C1 segment of cervical spinal cord (tissue), 14 donors: Measurements from ENCODE around the gene ATXN10.
"Not testable (repeated sequence)": the region's sequence is repeated elsewhere in the genome, so short reads cannot be mapped to it uniquely, and the experiment has no call there.

ENCODE experiments used
- DNase-seq, 14 donors: peaks; one replicate each; lab custom pipeline; 2025; lab: John Stamatoyannopoulos, UW

The ATXN10 gene

GRCh38 chr22:45784357-45785277 lies 113.0 kb downstream of the ATXN10 start:
- DNase-seq, result no peak

DNA sequence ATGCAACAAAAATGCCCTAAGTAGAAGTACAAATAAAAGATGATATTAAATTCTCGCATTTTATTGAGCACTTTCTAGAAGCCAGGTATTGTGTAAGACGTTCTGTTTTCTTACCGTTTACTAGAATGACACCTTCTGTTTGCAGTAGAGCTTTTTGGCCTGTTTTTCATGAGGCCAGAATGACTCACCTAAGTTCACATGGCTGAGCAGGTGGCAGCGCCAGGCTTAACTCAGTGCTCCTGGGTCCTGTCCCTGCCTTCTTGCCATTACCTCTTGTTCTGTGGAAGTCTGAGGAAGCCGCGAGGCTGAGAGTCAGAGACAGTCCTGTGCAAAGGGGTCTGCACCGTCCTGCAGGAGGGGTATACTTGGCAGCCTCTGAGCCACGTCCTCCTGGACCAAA lies 113.8 kb downstream of the ATXN10 start:
- peak in 1 of 14 donors; percentile 74 for DNase-seq

GRCh38 chr22:45786726-45787125 lies 115.1 kb downstream of the ATXN10 start:
- DNase-seq, result no peak

- DNase-seq, result no peak
These were observed 116.1 kb downstream of the ATXN10 start for GRCh38 chr22:45787759-45788158.

GRCh38 chr22:45788522-45788921 lies 116.9 kb downstream of the ATXN10 start:
- DNase-seq, result no peak

GRCh38 chr22:45790401-45790800 lies 118.8 kb downstream of the ATXN10 start:
- no peak for DNase-seq

DNA sequence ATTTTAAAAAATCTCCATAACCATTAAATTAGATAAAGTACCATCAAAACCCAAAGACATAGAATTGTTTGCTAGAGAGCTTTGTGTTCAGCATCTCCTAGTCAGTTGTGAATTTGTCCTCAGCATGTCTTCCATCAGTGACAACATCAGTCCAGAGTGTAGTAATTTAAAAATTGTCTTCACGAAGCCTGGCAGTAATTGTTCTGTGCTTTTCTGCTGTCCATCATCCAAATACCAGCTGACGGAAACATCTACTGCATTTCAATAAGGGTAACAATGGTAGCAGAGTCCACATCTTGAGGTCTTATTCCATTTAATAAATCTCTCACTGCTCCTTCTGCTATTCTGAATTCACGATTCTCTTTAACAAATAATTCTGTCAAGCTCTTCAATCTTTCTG lies 121.5 kb downstream of the ATXN10 start:
- no peak for DNase-seq

DNA sequence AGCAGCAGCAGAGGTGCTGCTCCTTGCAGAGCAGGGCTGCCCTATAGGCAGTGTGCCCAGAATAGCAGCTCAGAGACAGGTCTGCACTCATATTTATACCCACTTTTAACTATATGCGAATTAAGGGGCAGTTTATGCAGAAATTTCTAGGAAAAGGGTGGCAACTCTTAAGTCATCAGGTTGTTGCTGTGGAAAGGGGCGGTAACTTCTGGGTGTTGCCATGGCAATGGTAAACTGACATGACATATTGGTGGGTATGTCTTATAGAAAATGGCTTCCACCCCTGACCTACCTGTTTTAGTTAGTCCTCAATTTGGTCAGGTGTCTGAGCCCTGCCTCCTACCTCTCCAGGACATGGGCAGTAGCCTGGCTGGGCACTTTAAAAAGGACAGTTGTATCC lies 122.3 kb downstream of the ATXN10 start:
- no peak for DNase-seq

DNA sequence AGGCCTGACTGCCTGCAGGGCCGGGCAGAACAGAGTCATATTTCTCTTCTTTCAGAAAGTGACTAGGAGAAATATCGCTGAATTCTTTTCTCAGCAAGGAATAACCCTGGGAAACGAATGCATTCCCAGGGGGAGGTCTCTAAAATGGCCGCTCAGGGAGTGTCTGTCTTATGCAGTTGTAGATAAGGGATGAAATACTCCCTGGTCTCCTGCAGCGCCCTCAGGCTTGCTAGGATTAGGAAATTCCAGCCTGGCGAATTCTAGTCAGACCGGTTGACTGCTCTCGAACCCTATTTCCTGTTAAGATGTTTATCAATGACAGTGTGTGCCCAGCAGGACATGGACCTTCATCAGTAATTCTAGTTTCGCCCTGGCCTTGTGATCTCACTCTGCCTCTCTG lies 124.4 kb downstream of the ATXN10 start:
- DNase-seq, result not testable (repeated sequence)

GRCh38 chr22:45799291-45799690 lies 127.7 kb downstream of the ATXN10 start:
- no peak for DNase-seq

GRCh38 chr22:45802054-45802453 lies 130.4 kb downstream of the ATXN10 start:
- no peak for DNase-seq

DNA sequence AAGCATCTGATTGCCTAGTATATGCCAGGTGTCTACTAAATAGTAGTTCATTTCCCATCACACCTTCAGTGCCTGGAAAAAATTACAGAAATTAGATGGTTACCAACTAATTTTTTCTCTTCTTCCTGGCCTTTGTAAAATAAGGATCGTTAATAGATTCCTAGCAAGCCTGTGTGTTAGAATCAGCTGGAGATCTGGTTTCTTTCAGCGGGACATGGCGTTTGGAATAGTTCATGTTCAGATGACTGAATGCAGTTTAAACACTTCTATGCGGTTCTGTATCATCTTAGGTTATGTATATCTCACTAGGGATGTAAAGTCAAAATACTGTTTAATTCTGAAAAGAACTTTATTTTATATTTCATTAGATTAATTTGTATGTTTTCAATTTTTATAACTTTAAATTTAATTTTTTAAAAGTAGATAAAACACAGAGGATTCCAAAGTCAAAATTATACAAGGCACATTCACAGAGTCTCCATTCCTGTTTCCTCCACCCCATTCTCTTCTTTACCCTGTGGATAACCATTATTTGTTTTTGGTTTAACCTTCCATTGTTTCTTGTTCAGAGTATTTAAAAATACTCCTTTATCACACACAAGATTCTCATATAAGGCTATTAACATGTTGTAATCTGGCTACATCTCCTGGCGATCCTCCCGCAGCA lies 132.8 kb downstream of the ATXN10 start:
- DNase-seq, result no peak

GRCh38 chr22:45804986-45805325 lies 133.3 kb downstream of the ATXN10 start:
- DNase-seq, result no peak

GRCh38 chr22:45805413-45805812 lies 133.8 kb downstream of the ATXN10 start:
- DNase-seq, result no peak

- DNase-seq, result no peak
These were observed 135.7 kb downstream of the ATXN10 start for GRCh38 chr22:45807156-45807915.

- DNase-seq, result no peak
These were observed 141.3 kb downstream of the ATXN10 start for GRCh38 chr22:45812910-45813309.

DNA sequence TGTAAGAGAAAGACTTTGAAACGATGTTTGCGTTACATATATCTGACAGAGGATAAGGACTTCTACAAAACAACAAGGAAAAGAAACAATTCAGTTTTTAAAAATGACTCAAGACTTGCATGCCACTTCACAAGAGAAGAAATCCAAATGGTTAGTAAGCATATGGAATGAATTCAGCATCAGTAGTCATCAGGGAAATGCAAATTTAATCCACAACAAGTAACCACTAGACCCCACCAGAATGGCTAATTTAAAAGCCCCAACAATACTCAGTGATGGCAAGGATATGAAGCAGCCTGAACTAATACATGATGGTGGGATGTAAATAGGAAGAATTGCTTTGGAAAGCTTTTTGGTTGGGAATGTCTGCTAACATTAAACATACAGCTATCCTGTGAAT lies 142.6 kb downstream of the ATXN10 start:
- DNase-seq, result no peak

DNA sequence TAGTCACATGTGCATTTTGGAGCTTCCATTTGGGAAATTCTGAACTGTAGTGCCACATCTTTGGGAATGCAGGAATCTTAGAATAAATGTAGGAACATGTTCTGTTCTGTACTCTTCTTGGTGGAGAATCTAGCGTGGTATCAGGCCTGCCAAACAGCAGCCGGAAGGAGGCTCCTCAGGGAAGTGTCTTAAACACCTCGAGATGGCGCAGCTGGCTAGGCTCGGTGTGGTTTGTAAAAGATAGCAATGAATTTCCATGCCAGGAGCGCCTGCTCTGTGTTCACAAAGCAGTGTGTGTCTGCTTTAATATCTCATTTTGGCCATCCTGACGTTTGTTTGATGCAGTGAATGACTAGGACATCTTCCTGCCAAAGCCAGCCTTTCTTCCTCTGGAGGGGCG lies 145.1 kb downstream of the ATXN10 start:
- DNase-seq, result no peak

DNA sequence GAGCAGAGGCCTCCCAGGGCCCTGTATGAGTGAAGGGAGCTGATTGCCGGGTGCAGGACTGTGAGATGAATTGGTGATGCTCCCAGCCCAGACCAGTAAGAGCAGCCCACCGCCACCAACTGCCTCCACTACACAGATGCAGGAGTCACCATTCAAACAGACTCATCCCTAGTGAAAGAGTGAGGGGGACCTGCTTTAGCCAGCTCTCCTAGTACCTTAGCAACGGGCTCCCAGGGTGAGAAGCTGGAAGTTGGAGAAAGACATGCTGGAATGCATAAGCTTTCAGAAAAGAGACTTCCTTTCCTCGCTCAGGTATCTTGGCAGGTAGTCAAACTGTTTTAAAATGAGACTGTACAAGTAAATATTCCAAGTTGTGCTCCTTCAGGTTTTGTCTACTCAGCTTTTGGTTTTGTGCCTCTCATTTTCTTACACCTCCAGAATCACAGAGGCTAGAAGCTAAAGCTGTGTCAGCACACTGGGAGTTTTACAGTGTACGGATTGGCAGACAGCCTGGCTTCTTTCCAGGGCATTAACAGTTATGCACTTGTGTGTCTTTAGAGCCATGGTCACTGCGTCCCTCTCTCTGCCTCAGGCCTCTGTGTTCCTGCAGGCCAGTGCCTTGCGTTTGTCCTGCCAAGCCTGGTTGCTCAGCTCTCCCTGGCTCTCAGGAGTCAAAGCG lies 146.2 kb downstream of the ATXN10 start:
- peak in 10 of 14 donors; percentile 14 to 67 (median 42) for DNase-seq

- no peak for DNase-seq
These were observed 146.9 kb downstream of the ATXN10 start for GRCh38 chr22:45818424-45819085.

GRCh38 chr22:45819305-45819704 lies 147.7 kb downstream of the ATXN10 start:
- no peak for DNase-seq
